DOHH2 (cell line): ENCODE results near the gene SLC9A7.

Experiments
- CTCF ChIP-seq: fragments of 200-600 bp; sonication (generic); IDR thresholded peaks from one replicate; pipeline ENCODE4 v1.5.1; 2014; ENCODE audit warnings: antibody characterized with exemption, mild to moderate bottlenecking, low read depth, low read length; ENCODE audit not compliant: poor library complexity, severe bottlenecking
- EZH2phosphoT487 ChIP-seq: fragments of 200-600 bp; sonication (generic); IDR thresholded peaks from 2 replicates; pipeline ENCODE4 v1.6.1; 2017; ENCODE audit warnings: borderline replicate concordance, mild to moderate bottlenecking, antibody characterized with exemption, low read length, moderate library complexity, mixed read lengths

GRCh38 chrX:46611658-46612362, 147.1 kb downstream of the SLC9A7 start:
- TF ChIP-seq CTCF (no peak), EZH2phosphoT487 (no peak)
